DMS114 treated with DMSO at 0.1 percent for 48 hours (cell line): ENCODE results near the gene CIAO2B.
A peak's percentile ranks its signal among the peaks of the same experiment; 100 is the strongest.
"Not testable (repeated sequence)": the region's sequence is repeated elsewhere in the genome, so short reads cannot be mapped to it uniquely, and the experiment has no call there.

Experiments used
- DNase-seq: peaks from one replicate; lab custom pipeline; 2025; ENCODE audit not compliant: unreplicated experiment; lab: John Stamatoyannopoulos, UW

The CIAO2B gene

GRCh38 chr16:66939366-66939765, 5.2 kb upstream of the CIAO2B start:
- no peak for DNase-seq

DNA sequence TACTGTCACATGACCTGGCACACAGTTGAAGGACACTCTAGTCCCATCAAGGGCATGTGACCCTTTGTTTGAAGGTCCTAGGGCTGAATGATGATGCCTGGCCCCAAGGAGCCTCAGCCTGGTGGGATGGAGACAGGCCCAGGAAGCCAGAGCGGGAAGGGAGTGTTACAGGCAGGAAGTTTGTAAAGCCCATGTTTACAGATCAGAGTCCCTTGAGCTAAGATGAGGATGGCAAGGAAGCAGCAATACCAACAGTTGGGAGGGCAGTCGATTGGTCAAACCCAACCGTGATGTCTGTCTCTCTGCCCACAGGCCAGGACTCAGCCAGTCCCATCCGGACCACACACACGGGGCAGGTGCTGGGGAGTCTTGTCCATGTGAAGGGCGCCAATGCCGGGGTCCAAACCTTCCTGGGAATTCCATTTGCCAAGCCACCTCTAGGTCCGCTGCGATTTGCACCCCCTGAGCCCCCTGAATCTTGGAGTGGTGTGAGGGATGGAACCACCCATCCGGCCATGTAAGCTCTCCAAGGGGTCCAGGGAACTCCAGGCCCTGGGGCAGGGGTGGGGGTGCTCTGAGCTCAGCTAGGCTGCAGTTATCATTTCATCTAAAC, 3.6 kb upstream of the CIAO2B start:
- DNase-seq: no peak

GRCh38 chr16:66936889-66937554, 2.8 kb upstream of the CIAO2B start:
- DNase-seq: no peak

DNA sequence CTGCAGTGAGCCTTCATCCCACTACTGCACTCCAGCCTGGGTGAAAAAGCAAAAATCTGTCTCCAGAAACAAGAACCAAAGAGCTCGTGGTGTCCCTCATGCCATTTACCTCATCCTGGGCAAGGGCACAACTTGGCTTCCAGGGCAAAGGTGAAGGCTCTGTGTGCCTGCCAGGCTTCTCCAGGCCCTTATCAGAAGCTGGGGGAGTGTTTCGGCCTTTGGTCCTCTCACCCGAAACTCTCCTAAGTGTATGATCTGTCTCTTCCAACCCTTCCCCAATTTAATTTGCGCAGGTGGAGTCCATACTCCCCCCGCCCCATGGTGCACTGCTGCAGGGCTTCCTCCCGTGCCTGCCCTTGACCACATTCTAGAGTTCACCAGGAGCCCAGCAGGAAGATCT, 2.3 kb upstream of the CIAO2B start:
- DNase-seq: no peak

GRCh38 chr16:66935314-66936011, 1.3 kb upstream of the CIAO2B start, which contains the start of gene CES2:
Gene CES2 (plus strand): TSS chr16:66935516. CDS start chr16:66935636, 120 bp downstream.
- no peak for DNase-seq

GRCh38 chr16:66934839-66935313, 674 bp upstream of the CIAO2B start:
- not testable (repeated sequence) for DNase-seq

GRCh38 chr16:66933776-66934137, 445 bp downstream of the CIAO2B start:
- no peak for DNase-seq

DNA sequence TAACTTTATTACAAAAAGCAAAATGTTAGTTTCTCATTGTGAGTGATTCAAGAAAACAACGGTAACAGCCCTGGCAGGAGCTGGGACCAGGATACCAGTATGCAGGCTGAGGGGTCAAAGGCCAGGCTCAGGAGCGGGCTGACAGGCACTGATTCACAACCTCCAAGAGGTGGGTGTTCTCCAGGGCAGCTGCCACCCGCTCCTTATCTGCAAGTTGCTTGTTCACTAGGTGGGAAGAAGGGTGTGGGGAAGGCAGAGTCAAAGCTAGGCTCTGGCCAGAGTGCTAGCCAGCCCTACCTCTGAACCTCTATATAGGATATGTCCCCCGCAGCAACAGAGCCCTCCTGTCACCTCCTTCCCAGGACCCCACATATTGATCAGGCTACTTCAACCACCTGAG, 2.1 kb downstream of the CIAO2B start:
- DNase-seq: no peak

GRCh38 chr16:66931665-66932064, 2.5 kb downstream of the CIAO2B start:
- DNase-seq: no peak

DNA sequence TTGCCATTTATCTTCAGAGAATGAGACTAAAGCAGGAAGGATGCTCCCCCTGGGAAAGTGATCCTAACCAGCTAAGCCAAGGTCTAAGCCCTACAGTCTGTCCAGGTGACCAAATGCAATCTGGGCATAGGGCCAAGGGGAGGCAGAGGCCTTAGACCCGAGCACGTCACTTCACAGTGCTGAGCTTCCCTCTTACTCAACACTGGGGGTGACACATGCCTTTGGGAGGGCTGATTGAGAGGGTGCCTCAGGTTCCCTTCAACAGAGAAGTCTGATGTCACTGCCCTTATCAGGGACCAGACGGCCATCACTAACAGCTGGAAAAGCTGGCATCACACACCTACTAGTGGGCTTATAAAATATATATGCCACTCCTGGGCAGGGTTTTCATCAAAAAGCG, 4.0 kb downstream of the CIAO2B start:
- no peak for DNase-seq

DNA sequence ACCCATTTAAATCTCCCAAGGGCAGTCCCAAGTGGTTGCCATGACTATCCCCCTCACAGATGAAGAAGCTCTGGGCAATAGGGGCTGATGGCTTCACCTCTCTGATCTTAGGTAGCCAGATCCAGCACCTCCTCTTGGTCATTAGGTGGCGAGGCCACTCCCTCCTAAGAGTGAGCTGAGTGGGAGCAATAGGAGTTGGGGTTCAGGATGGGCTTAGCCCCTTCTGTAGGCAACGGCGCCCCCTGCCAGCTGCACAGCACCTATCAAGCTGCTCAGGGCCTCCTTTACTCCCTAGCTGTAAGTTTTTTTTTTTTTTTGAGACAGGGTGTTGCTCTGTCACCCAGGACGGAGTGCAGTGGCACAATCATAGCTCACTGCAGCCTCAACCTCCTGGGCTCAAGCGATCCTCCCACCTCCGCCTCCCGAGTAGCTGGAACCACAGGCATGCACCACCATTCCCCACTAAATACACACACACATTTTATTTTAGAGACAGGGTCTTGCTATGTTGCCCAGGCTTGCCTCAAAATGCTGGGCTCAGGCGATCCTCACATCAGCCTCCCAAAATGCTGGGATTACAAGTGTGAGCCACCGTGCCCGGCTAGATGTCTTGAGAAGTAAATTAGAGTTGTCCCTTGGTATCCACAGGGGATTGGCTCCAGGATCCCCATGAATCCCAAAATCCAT, 5.4 kb downstream of the CIAO2B start:
- DNase-seq: peak; percentile 16

DNA sequence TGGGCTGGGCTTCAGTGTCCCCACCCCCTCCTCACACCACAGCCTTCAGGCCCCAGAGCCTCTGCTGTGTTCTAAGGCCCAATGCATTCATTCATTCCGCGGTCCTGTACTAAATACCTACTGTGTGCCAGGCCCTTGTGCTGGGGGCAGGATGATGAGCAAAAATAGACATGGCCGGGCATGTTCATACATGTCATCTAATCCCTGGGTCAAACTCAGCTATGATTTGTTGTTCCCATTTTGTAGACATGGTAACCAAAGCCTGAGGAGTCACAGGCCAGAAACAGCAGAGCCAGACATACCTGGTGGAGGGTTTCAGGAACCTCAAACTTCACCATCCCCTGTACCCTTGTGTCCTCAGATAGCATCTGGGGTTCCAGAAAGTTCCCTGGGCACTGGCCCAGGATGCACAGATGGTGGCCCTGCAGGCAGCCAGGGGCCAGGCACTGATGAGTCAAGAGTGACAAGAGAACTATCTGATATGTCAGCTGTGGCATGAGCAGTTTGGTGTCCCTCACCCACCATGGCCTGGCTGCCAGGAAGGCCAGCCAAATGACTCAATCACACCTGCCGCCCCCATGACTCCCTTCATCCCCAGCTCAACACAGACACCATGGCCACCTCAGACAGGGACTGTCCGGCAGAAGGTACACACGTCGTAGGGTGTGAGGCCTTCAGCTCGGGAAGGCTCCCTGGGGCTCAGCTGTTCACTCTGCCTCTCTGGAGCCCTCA, 6.1 kb downstream of the CIAO2B start:
- DNase-seq: no peak

DNA sequence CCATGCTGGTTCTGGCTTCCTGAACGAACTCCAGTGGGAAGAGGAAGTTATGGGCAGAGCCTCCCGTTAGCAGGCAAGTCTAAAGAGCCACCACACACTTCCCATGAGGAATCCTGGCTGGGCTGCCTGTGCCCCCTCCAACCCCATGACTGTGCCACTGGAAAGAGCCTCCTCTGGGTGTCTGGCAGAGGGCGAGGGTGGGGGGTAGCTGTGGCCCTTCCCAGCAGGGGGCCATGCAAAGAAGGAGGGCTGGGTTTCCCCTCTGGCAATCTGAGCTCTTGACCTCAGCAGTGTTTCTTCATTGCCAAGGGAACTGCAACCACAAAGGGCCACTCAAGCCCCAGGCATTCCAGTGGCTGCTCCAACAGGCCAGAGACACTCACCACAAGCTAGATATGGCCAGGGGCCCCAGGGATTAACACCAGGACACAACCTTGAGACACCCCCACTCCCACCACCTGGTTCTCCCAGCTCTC, 7.2 kb downstream of the CIAO2B start:
- DNase-seq: no peak

DNA sequence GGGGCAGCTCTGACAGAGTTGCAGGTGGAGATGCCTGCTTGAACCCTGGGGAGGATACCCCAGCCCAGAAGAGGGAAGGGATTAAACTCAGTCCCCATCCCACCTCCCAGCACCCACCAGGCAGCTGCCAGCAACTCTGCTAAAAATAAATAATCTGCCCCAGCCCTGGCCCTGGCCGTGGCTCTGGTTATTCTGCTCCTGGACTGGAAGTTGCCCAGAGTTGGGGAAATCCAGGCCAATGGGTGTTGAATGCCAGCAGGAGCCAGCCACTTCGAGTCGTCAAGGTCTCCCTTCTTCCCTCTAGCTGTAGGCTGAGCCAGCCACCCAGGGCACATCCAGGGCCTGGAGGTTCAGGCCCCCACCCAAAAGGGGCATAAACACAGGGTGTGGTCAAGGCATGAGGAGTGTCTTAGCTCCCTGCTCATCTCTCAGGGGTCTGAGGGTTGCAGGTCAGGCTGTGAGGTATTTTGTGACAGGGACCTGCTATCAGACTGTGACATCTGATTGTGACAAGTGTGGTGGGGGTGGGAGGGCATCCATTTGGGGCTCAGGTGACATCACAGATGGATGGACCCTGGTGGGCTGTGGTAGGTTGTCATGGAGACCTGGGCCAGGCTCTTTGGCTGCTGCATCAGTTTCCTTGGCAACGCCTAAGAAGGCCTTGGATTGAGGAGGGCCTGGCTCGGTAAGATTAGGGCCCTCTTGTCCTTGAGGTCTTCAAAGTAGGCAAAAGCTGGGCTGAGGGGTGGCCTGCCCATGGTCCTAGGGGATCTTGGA, 7.8 kb downstream of the CIAO2B start:
- DNase-seq: no peak

- no peak for DNase-seq
Measured at GRCh38 chr16:66925322-66925840, 8.8 kb downstream of the CIAO2B start, which contains the start of gene RRAD. Gene RRAD (minus strand): TSS chr16:66925535. CDS start chr16:66925179, 356 bp downstream.

- no peak for DNase-seq
Measured at GRCh38 chr16:66924527-66925321, 9.5 kb downstream of the CIAO2B start.

DNA sequence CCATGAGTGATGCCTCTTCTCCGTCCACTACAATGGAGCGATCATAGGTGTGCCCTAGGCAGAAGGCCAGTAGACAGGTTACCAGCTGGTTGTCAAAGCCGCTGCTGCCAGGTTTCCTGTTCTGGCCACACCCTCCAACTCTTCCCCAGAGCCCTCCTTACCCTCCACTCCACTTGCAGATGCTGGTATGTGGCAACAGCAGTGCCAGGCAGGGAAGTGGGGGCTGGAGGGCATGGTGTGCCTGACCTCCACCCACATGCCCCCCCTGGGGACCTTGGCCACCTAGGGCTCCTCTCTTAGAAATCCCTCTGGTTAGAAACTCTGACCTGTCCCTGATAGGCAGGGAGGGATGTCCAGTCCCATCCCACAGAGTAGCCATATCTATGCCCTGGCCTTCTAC, 10.3 kb downstream of the CIAO2B start:
- DNase-seq: no peak

- DNase-seq: no peak
Measured at GRCh38 chr16:66923247-66923731, 10.9 kb downstream of the CIAO2B start.
